HG02938 (cell line): ENCODE results near the gene ZBTB26.
A peak's percentile ranks its signal among the peaks of the same experiment; 100 is the strongest.
"Not testable (repeated sequence)": the region's sequence is repeated elsewhere in the genome, so short reads cannot be mapped to it uniquely, and the experiment has no call there.

Experiments
- ATAC-seq: cut with Tn5 transposase; IDR thresholded peaks from one replicate; pipeline ENCODE4 v1.9.1; 2021; ENCODE audit warnings: mild to moderate bottlenecking, moderate library complexity; ENCODE audit not compliant: unreplicated experiment

ZBTB26 gene

GRCh38 chr9:122929796-122930354, 1.4 kb downstream of the ZBTB26 start:
- no peak for ATAC-seq

GRCh38 chr9:122923947-122924346, 7.4 kb downstream of the ZBTB26 start:
- no peak for ATAC-seq

DNA sequence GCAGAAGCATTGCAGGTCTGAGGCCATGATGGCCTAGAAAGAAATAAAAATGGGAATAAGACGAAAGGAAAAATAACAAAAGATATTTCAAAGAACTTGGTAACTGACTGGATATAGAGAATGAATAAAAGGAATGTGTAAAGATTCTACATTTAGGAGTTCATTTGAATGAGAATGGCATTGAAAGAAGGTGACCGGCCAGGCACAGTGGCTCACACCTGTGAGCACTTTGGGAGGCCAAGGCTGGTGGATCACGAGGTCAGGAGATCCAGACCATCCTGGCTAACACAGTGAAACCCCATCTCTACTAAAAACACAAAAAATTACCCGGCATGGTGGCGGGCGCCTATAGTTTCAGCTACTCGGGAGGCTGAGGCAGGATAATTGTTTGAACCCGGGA, 8.6 kb downstream of the ZBTB26 start:
- ATAC-seq = no peak

DNA sequence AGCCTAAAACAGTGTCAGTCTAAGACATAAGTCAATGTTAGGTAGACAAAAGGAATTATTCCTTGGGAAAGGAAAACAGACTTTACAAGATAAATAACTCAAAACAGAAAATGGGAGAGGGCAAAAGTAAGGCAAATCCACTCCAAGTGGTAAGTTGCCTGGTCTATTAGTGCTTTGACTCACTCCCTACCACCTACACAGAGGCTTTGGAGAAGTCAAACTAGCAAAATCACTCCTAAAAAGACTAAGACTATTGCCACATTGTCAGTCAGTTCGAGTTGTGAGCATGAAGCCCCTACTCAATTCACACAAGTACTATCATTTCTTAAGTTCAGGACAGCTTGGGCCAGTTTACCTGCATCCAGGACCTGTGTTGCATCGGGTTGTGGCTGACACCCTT, 13.0 kb downstream of the ZBTB26 start:
- no peak for ATAC-seq

DNA sequence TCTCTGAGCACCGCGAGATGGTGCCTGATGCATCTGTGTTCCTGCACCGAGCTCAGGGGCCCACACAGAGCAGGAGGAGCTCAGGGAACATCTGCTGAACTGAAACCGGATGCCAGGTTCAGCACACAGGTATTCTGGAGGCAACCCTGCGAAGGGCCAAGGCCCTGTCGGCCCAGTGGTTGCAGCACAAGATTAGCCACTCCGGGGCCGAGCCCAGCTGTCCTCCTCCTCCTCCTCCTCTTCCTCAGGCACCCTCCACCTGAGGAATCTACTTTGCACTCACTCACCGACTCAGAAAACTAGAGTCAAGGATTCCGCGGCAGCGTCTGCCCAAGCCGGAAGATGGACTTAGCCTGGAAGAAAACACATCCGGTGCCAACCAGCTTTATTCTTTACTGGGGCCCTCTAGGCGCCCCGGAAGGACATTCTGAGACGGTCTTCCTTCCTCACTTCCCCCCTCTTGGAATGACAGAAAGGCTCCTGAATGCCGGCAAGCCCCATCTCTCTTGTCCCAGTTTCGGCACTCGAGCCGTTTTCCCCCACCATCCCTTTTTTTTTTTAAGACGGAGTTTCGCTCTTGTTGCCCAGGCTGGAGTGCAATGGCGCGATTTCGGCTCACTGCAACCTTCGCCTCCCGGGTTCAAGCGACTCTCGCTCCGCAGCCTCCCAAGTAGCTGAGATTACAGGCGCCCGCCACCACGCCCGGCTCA, 18.2 kb downstream of the ZBTB26 start, which contains the start of gene ZBTB6:
Gene ZBTB6 (minus strand): TSS at position 360 of the 710 bp plus-strand sequence. CDS start 1,251 bp downstream, outside the sequence.
- peak; percentile 97 for ATAC-seq

GRCh38 chr9:122912671-122912963, 18.7 kb downstream of the ZBTB26 start:
- no peak for ATAC-seq

GRCh38 chr9:122906122-122906521, 25.2 kb downstream of the ZBTB26 start:
- not testable (repeated sequence) for ATAC-seq

DNA sequence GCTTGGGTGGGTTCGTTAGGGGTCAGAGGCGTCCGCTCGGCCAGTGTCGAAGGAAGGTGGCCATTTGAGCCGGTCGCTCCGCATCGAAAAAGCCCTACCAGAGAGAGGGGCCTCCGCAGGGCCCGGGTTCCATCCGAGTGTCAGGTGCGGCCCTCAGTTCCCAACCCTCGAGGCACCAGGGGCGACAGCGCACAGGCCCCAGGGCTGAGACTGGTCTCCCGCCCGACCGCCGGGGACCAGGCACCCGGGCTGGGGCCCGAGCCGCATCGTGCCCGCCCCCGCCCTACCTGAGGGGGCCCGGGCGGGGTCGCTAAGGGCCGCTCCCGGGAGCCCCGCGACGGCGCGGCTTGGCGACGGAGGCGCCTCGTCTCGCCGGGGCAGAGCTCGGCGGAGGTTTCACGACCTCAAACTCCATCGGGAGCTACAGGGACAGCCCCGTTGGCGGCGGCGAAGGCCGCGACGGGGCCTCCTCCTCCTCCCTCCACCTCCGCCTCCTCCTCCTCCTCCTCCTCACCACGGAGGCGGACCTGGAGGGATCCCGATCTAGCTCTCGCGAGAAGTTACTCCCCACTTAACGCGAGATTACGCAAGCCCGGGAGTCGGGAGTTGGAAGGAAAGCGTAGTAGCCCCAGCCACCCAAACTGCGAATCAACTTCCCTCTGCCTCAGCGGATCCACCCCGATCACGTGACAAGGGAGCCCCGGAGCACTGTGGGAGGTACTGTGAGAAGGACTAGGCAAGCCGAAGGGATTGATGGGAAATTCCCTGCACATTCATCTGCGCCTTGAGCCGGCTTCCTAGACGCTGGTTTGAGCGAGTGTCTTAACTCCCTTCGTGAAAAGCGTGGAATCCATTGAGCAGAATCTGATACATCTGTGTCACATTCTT, 26.2 kb downstream of the ZBTB26 start, which contains the start of gene RC3H2:
Gene RC3H2 (minus strand): TSS at position 537 of the 888 bp plus-strand sequence. CDS start 7,850 bp downstream, outside the sequence.
- peak; percentile 86 for ATAC-seq

GRCh38 chr9:122904466-122904822, 26.9 kb downstream of the ZBTB26 start:
- peak; percentile 8 for ATAC-seq

- no peak for ATAC-seq
Observed at GRCh38 chr9:122900791-122901190, 30.5 kb downstream of the ZBTB26 start.

DNA sequence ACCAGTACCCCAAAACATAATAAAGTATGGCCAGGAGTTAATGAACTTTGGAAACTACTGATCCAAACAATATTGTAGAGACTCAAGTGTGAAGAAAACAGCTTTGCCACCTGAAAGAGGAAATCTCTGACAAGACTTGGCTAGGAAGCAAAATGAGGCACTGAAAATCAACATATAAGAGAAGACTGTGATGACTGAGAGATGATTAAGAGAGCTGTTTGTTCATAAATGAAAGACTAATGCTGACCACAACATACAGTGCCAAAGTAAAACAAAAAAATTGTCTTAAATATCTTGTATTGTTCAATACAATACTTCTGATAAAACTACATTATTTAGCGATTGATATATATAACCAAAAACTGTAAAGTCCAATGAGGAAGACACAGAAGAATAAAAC, 33.3 kb downstream of the ZBTB26 start:
- ATAC-seq = no peak

DNA sequence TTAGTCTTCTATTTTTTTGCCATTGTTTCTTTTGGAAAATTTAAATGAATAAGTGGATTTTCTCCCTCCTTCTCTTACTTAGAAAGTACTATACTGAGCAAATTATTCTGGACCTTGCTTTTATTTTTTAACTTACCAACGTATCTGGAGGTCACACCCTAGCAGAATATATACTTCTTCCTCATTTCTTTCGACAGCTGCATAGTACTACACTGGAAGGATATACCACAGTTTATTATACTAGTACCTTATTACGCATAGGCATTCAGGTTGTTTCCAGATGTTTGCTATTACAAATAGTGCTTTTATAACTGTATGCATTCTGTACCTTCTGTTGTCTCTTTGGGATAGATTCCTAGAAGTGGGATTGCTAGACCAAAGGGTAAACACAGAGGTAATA, 42.8 kb downstream of the ZBTB26 start:
- ATAC-seq = no peak

- no peak for ATAC-seq
Observed at GRCh38 chr9:122883125-122883524, 48.2 kb downstream of the ZBTB26 start.

DNA sequence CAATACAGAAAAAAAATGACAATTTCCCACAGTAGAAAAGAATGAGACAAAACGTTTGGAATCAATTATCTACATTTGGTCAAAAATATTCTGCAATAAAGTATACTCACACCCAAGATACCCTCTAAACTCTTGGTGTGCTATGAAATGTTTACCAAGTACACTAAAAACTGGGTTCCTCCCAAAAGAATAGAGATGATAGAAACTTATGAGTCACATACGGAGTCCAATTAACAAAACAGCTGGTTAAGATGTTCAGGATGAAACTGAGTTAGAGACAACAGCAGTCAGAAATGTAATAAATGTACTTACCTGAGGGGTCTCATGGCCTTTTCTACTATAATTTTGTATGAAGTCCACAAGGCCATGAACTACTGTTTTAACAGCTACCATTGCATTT, 51.9 kb downstream of the ZBTB26 start:
- ATAC-seq = no peak

DNA sequence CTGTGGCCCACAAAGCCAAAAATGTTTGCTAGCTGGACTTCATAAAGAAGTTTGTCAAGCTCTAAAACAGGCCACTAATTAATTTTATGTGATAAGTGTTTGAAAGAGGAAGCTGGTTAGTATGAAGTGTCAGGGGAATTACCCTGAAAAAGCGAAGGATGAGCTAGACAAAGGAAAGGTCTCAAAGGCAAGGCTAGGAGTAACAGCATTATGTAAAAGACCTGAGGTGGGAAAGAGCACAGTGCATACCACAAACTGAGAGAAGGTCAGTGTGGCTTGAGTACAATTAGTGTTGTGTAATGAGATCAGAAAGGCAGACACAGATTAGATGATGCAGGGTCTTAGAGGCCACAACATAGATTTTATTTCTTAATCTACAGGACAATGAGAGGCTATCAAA, 55.8 kb downstream of the ZBTB26 start:
- no peak for ATAC-seq

GRCh38 chr9:122867276-122867675, 64.0 kb downstream of the ZBTB26 start:
- ATAC-seq = not testable (repeated sequence)

- ATAC-seq = no peak
Observed at GRCh38 chr9:122866079-122866478, 65.2 kb downstream of the ZBTB26 start.
